Kidney (tissue), 14 donors: Measurements from ENCODE around the gene NUFIP2. TPM values are rescaled to one million over a fixed set of nuclear protein-coding genes. Genes with fewer than 3 reads are reported as not detected.

ENCODE experiments used
- DNase-seq, 5 donors: peaks; one replicate each; pipeline ENCODE4 v3.0.0-alpha.2; 2013 to 2020
- FAIRE-seq: peaks from 2 replicates; lab custom pipeline; 2012; peaks lifted over from hg19 to GRCh38; lab: Jason Lieb, UNC
- H3K27ac ChIP-seq, 2 donors: one replicate each; pipeline ENCODE4 v1.7.0; 2013; ENCODE audit warnings: low read depth in 2 of 2, low read length in 2 of 2, inconsistent platforms in 1 of 2
- H3K27me3 ChIP-seq: one replicate; pipeline ENCODE4 v1.7.1; 2013; ENCODE audit warnings: low read length, inconsistent platforms; ENCODE audit not compliant: control insufficient read depth, insufficient read depth
- H3K36me3 ChIP-seq, 3 donors: one replicate each; pipeline versions ENCODE4 v1.7.0 to v1.7.1; 2013; ENCODE audit warnings: low read length in 3 of 3, control low read depth in 1 of 3, inconsistent platforms in 1 of 3; ENCODE audit not compliant: insufficient read depth in 3 of 3, control insufficient read depth in 2 of 3
- H3K4me1 ChIP-seq, 3 donors: one replicate each; pipeline versions ENCODE4 v1.7.0 to v1.7.1; 2013; ENCODE audit warnings: low read length in 3 of 3, inconsistent platforms in 1 of 3, low read depth in 1 of 3; ENCODE audit not compliant: control insufficient read depth in 2 of 3, insufficient read depth in 2 of 3
- H3K4me3 ChIP-seq, 3 donors: one replicate each; pipeline versions ENCODE4 v1.7.0 to v1.8.1; 2013; ENCODE audit warnings: low read length in 3 of 3, control low read depth in 1 of 3, inconsistent platforms in 1 of 3
- H3K9ac ChIP-seq, 3 donors: one replicate each; pipeline versions ENCODE4 v1.7.0 to v1.7.1; 2013; ENCODE audit warnings: low read length in 3 of 3, control low read depth in 1 of 3, inconsistent platforms in 1 of 3
- H3K9me3 ChIP-seq, 3 donors: one replicate each; pipeline versions ENCODE4 v1.7.0 to v1.7.1; 2013; ENCODE audit warnings: low read length in 3 of 3, control low read depth in 1 of 3, inconsistent platforms in 1 of 3; ENCODE audit not compliant: control insufficient read depth in 2 of 3, insufficient read depth in 1 of 3
- CTCF ChIP-seq: IDR thresholded peaks from 3 replicates; pipeline ENCODE4 v1.5.1; 2012; ENCODE audit warnings: mild to moderate bottlenecking, moderate library complexity, borderline replicate concordance; ENCODE audit not compliant: insufficient read depth; ENCODE audit errors: extremely low read depth
- intact Hi-C: fragments of 100-400 bp; cut with DNase I; formaldehyde crosslinking; loops from one replicate; pipeline ENCODE4 v1.11.1; 2022
- polyA plus RNA-seq: library from polyadenylated mRNA; stranded (reverse); fragments of 350-450 nt; fragmentation: Illumina TruSeq; extraction: RNeasy Lipid Tissue Mini Kit (QIAGEN cat#74804); gene quantifications from one replicate; pipeline ENCODE4 v1.2.3, GENCODE V29; 2014; ENCODE audit warnings: low read depth, low replicate concordance; ENCODE audit not compliant: insufficient read depth
- total RNA-seq: library from RNA; stranded (reverse); fragmentation: NEBNext Ultra II Directional; extraction: Animal tissue kit (Norgen Biotek cat#: 25700); gene quantifications from one replicate; pipeline ENCODE4 v1.2.1, GENCODE V29; 2021
- donor health status: control.
- donor health status: control.
- donor health status: control.
- donor health status: control.
- donor health status: control.
- donor health status: DM: yes; HTN: yes; CAD: no.
- donor health status: Normal renal cell carcinoma (clear cell type).

NUFIP2 gene
- total and polyA plus RNA-seq, 2 donors from 2014 or later: 7.6 to 52.3 TPM

GRCh38 chr17:29214215-29215146, 79.5 kb downstream of the NUFIP2 start:
- Histone ChIP-seq H3K9me3 (no peaks in the 10 kb centered on the region), H3K4me1 (peaks cover 0 to 3% (median 0%) of the 10 kb centered on the region in 3 donors), H3K27ac (no peak overlapping the region), H3K4me3 (no peak overlapping the region), H3K27me3 (no peaks in the 10 kb centered on the region), H3K36me3 (no peaks in the 10 kb centered on the region), H3K9ac (no peak overlapping the region)
- FAIRE-seq (no peak), DNase-seq (no peak)
- no peak for TF ChIP-seq CTCF
- intact Hi-C loops: no loop called here

DNA sequence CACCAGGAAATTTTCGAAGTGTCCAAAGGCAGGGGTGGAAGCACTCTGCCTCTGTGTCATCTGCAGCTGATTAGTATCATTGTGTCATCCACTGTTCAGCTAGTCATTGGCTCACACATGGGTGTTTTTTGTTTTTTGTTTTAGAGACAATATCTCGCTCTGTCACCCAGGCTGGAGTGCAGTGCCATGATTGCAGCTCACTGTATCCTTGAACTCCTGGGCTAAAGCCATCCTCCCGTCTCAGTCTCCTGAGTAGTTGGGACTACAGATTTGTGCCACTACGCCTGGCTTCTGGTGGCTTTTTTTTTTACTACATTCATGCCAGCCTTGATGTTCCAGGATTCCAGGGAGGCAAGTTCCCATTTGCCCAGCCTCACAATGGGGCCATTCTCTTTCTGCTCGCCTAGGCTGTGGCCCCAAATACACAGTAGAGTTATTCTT, 81.2 kb downstream of the NUFIP2 start:
- DNase-seq (no peak), FAIRE-seq (no peak)
- Histone ChIP-seq H3K4me3 (no peak overlapping the region), H3K27ac (no peak overlapping the region), H3K27me3 (no peaks in the 10 kb centered on the region), H3K9ac (no peak overlapping the region), H3K9me3 (no peaks in the 10 kb centered on the region), H3K36me3 (no peaks in the 10 kb centered on the region), H3K4me1 (no peaks in the 10 kb centered on the region)
- intact Hi-C loops: no loop called here
- TF ChIP-seq CTCF: no peak

- H3K27me3 ChIP-seq: no peaks in the 10 kb centered on the region
- no peak overlapping the region for H3K27ac ChIP-seq
- intact Hi-C loops: no loop called here
- H3K4me1 ChIP-seq: no peaks in the 10 kb centered on the region
- no peak for FAIRE-seq
- no peak overlapping the region for H3K9ac ChIP-seq
- DNase-seq: no peak
- no peaks in the 10 kb centered on the region for H3K36me3 ChIP-seq
- no peaks in the 10 kb centered on the region for H3K9me3 ChIP-seq
- no peak overlapping the region for H3K4me3 ChIP-seq
- no peak for TF ChIP-seq CTCF
Measured at GRCh38 chr17:29212094-29212631, 81.8 kb downstream of the NUFIP2 start.
